Measurements from ENCODE around the gene ZMAT2.

DNA sequence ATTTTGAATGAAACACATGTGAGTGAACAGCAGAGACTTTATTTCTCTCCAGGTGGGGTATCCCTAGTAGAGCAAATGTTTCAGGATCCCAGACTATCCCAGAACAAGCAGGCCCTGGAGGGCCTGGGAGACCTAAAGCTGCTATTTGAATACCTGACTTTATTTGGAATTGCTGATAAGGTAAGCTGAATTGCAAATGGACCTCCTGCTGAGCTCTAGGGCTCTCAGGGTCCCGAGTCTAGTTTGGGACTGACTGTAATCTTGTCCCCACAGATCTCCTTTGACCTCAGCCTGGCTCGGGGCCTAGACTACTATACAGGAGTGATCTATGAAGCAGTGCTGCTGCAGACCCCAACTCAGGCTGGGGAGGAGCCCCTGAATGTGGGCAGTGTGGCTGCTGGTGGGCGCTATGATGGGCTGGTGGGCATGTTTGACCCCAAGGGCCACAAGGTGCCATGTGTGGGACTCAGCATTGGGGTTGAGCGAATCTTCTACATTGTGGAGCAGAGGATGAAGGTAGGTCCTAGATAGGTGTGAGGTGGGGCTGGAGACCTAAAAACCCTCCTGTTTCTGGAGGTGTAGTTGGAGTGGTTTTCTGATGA lies 3.3 kb upstream of the ZMAT2 start:
- TF ChIP-seq, protein P1, sequence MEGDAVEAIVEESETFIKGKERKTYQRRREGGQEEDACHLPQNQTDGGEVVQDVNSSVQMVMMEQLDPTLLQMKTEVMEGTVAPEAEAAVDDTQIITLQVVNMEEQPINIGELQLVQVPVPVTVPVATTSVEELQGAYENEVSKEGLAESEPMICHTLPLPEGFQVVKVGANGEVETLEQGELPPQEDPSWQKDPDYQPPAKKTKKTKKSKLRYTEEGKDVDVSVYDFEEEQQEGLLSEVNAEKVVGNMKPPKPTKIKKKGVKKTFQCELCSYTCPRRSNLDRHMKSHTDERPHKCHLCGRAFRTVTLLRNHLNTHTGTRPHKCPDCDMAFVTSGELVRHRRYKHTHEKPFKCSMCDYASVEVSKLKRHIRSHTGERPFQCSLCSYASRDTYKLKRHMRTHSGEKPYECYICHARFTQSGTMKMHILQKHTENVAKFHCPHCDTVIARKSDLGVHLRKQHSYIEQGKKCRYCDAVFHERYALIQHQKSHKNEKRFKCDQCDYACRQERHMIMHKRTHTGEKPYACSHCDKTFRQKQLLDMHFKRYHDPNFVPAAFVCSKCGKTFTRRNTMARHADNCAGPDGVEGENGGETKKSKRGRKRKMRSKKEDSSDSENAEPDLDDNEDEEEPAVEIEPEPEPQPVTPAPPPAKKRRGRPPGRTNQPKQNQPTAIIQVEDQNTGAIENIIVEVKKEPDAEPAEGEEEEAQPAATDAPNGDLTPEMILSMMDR (IDR thresholded peaks at IDR 0.05): no peak
- TF ChIP-seq EZH2 (IDR thresholded peaks at IDR 0.05): no peak
